HS-27A (cell line): ENCODE data around the gene KLKB1.

Experiments used
- DNase-seq: peaks from one replicate; pipeline ENCODE4 v3.0.0-alpha.2; 2012; ENCODE audit warnings: low read depth, missing footprints

The KLKB1 gene

GRCh38 chr4:186227221-186227620 is at the start of gene KLKB1:
Gene KLKB1 (plus strand): TSS chr4:186227507. CDS start chr4:186228196, 689 bp downstream.
- DNase-seq, result no peak

GRCh38 chr4:186188107-186188506 is 39.2 kb upstream of the KLKB1 start:
- no peak for DNase-seq

GRCh38 chr4:186189656-186190055 is 37.7 kb upstream of the KLKB1 start:
- no peak for DNase-seq

GRCh38 chr4:186190581-186191199 is 36.6 kb upstream of the KLKB1 start:
- no peak for DNase-seq

GRCh38 chr4:186191200-186192065 is 35.9 kb upstream of the KLKB1 start, which contains the start of gene CYP4V2:
Gene CYP4V2 (plus strand): TSS chr4:186191567. CDS start chr4:186191824, 257 bp downstream.
- no peak for DNase-seq

- no peak for DNase-seq
Measured at GRCh38 chr4:186192066-186192612, 35.2 kb upstream of the KLKB1 start.

GRCh38 chr4:186193851-186194250 is 33.5 kb upstream of the KLKB1 start:
- DNase-seq, result no peak

GRCh38 chr4:186196063-186196462 is 31.2 kb upstream of the KLKB1 start:
- no peak for DNase-seq

GRCh38 chr4:186200516-186200915 is 26.8 kb upstream of the KLKB1 start:
- no peak for DNase-seq

GRCh38 chr4:186201010-186201409 is 26.3 kb upstream of the KLKB1 start:
- DNase-seq, result no peak

GRCh38 chr4:186201535-186202230 is 25.6 kb upstream of the KLKB1 start:
- DNase-seq, result no peak

GRCh38 chr4:186202490-186203140 is 24.7 kb upstream of the KLKB1 start:
- no peak for DNase-seq

GRCh38 chr4:186203406-186203805 is 23.9 kb upstream of the KLKB1 start:
- DNase-seq, result no peak

GRCh38 chr4:186204103-186204559 is 23.2 kb upstream of the KLKB1 start:
- no peak for DNase-seq

GRCh38 chr4:186204686-186205085 is 22.6 kb upstream of the KLKB1 start:
- no peak for DNase-seq

GRCh38 chr4:186205156-186205555 is 22.2 kb upstream of the KLKB1 start:
- DNase-seq, result no peak

- no peak for DNase-seq
Measured at GRCh38 chr4:186216465-186217024, 10.8 kb upstream of the KLKB1 start.

- DNase-seq, result no peak
Measured at GRCh38 chr4:186217733-186218293, 9.5 kb upstream of the KLKB1 start.

- DNase-seq, result no peak
Measured at GRCh38 chr4:186221624-186222023, 5.7 kb upstream of the KLKB1 start.

- DNase-seq, result no peak
Measured at GRCh38 chr4:186225848-186226247, 1.5 kb upstream of the KLKB1 start.

- DNase-seq, result no peak
Measured at GRCh38 chr4:186226521-186227189, 652 bp upstream of the KLKB1 start.
